Endothelial cell of hepatic sinusoid (primary cell): ENCODE data around the gene NXNL2.

Source experiments
- in situ Hi-C: cut with HindIII; loops from 2 replicates; pipeline ENCODE4 v1.10.0; 2017; ENCODE audit warnings: low sequenced_read_pairs

Gene NXNL2

GRCh38 chr9:88577256-88578120 lies 42.5 kb downstream of the NXNL2 start:
- in situ Hi-C loops, result loop anchor here (25.0 kb wide), 1 partner anchor 435 kb away; no protein-coding TSS in a partner anchor

- in situ Hi-C loops, result loop anchor here (25.0 kb wide), 1 partner anchor 434 kb away; no protein-coding TSS in a partner anchor
Observed at GRCh38 chr9:88578121-88579049, 43.4 kb downstream of the NXNL2 start.

GRCh38 chr9:88579050-88579715 lies 44.2 kb downstream of the NXNL2 start:
- in situ Hi-C loops, result loop anchor here (25.0 kb wide), 1 partner anchor 433 kb away; no protein-coding TSS in a partner anchor

- in situ Hi-C loops, result loop anchor here (25.0 kb wide), 1 partner anchor 431 kb away; no protein-coding TSS in a partner anchor
Observed at GRCh38 chr9:88580961-88581360, 46.0 kb downstream of the NXNL2 start.

GRCh38 chr9:88583901-88584596 lies 49.1 kb downstream of the NXNL2 start:
- in situ Hi-C loops, result loop anchor here (25.0 kb wide), 1 partner anchor 428 kb away; no protein-coding TSS in a partner anchor

- in situ Hi-C loops, result loop anchor here (5.0 to 25.0 kb wide), 2 partner anchors 52 to 427 kb away; no protein-coding TSS in a partner anchor
Observed at GRCh38 chr9:88585426-88585825, 50.4 kb downstream of the NXNL2 start.

- in situ Hi-C loops, result loop anchor here (5.0 to 25.0 kb wide), 2 partner anchors 51 to 426 kb away; no protein-coding TSS in a partner anchor
Observed at GRCh38 chr9:88586452-88586851, 51.5 kb downstream of the NXNL2 start.

GRCh38 chr9:88587182-88587581 lies 52.2 kb downstream of the NXNL2 start:
- in situ Hi-C loops, result loop anchor here (5.0 to 25.0 kb wide), 2 partner anchors 50 to 425 kb away; no protein-coding TSS in a partner anchor

GRCh38 chr9:88587885-88588649 lies 53.1 kb downstream of the NXNL2 start:
- in situ Hi-C loops, result loop anchor here (5.0 to 25.0 kb wide), 2 partner anchors 49 to 424 kb away; no protein-coding TSS in a partner anchor

GRCh38 chr9:88589656-88590055 lies 54.7 kb downstream of the NXNL2 start:
- in situ Hi-C loops, result loop anchor here (5.0 to 25.0 kb wide), 3 partner anchors 48 to 423 kb away; no protein-coding TSS in a partner anchor

- in situ Hi-C loops, result loop anchor here (10.0 to 25.0 kb wide), 2 partner anchors 144 to 422 kb away; no protein-coding TSS in a partner anchor
Observed at GRCh38 chr9:88590558-88591146, 55.7 kb downstream of the NXNL2 start.

GRCh38 chr9:88593537-88594185 lies 58.7 kb downstream of the NXNL2 start:
- in situ Hi-C loops, result loop anchor here (10.0 to 25.0 kb wide), 2 partner anchors 141 to 419 kb away; no protein-coding TSS in a partner anchor
